ENCODE results near the gene A3GALT2.

DNA sequence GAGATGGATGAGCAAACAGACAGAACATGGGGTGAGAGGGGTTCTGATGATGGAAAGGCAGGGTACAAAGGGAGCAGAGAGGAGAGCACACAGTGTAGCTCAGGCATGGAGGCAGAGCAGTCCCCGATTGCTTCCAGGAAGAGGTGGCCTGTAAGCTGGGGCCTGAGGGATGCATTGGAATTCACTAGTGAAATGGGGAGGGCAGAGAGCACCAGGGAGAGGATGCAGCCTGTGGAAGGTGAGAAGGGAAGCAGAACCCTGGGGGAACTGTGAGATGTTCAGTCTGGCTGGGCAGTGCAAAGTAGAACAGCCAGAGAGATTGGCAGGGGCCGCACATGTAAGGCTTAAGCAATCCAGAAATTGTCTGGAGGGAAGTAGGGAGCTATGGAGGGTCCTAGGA lies 52.4 kb downstream of the A3GALT2 start:
- TF ChIP-seq, protein P1, sequence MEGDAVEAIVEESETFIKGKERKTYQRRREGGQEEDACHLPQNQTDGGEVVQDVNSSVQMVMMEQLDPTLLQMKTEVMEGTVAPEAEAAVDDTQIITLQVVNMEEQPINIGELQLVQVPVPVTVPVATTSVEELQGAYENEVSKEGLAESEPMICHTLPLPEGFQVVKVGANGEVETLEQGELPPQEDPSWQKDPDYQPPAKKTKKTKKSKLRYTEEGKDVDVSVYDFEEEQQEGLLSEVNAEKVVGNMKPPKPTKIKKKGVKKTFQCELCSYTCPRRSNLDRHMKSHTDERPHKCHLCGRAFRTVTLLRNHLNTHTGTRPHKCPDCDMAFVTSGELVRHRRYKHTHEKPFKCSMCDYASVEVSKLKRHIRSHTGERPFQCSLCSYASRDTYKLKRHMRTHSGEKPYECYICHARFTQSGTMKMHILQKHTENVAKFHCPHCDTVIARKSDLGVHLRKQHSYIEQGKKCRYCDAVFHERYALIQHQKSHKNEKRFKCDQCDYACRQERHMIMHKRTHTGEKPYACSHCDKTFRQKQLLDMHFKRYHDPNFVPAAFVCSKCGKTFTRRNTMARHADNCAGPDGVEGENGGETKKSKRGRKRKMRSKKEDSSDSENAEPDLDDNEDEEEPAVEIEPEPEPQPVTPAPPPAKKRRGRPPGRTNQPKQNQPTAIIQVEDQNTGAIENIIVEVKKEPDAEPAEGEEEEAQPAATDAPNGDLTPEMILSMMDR (IDR thresholded peaks at IDR 0.05) = no peak
- no peak for TF ChIP-seq EZH2 (IDR thresholded peaks at IDR 0.05)
- TF ChIP-seq EZH2phosphoT487 (IDR thresholded peaks at IDR 0.05) = no peak
